Lung (tissue), 12 donors: ENCODE results near the gene MTHFD1. TPM values are rescaled to one million over a fixed set of nuclear protein-coding genes. Genes with fewer than 3 reads are reported as not detected.
A peak's percentile ranks its signal among the peaks of the same experiment; 100 is the strongest.

Experiments
- ATAC-seq: fragments of 200-7000 bp; cut with Tn5 transposase; one replicate; pipeline ENCODE4 v1.9.1; 2020; ENCODE audit warnings: moderate number of reproducible peaks; ENCODE audit not compliant: insufficient read depth, low FRiP score
- DNase-seq, 3 donors: peaks; one replicate each; pipeline ENCODE4 v3.0.0-alpha.2; 2013 to 2017
- H3K27ac ChIP-seq, 2 donors: one replicate each; pipeline ENCODE4 v1.5.1; 2013; ENCODE audit warnings: mild to moderate bottlenecking in 2 of 2, moderate library complexity in 2 of 2, control low read depth in 1 of 2, inconsistent platforms in 1 of 2, low read depth in 1 of 2, low read length in 1 of 2
- H3K27me3 ChIP-seq, 3 donors: one replicate each; pipeline ENCODE4 v1.5.1; 2013; ENCODE audit warnings: low read length in 2 of 3; ENCODE audit not compliant: control insufficient read depth in 3 of 3, insufficient read depth in 3 of 3
- H3K36me3 ChIP-seq, 4 donors: one replicate each; pipeline ENCODE4 v1.5.1; 2013; ENCODE audit warnings: low read length in 4 of 4, mild to moderate bottlenecking in 1 of 4, moderate library complexity in 1 of 4; ENCODE audit not compliant: control insufficient read depth in 4 of 4, insufficient read depth in 4 of 4
- H3K4me1 ChIP-seq, 5 donors: one replicate each; pipeline ENCODE4 v1.5.1; 2013; ENCODE audit warnings: low read length in 5 of 5, mild to moderate bottlenecking in 2 of 5, moderate library complexity in 1 of 5; ENCODE audit not compliant: control insufficient read depth in 5 of 5, insufficient read depth in 5 of 5
- H3K4me3 ChIP-seq: one replicate; pipeline ENCODE4 v1.5.1; 2013; ENCODE audit warnings: mild to moderate bottlenecking, control low read depth, moderate library complexity
- H3K9ac ChIP-seq, 2 donors: one replicate each; pipeline ENCODE4 v1.5.1; 2013; ENCODE audit warnings: low read length in 2 of 2, control low read depth in 1 of 2; ENCODE audit not compliant: insufficient read depth in 1 of 2
- H3K9me3 ChIP-seq, 4 donors: one replicate each; pipeline ENCODE4 v1.5.1; 2013; ENCODE audit warnings: low read length in 3 of 4, mild to moderate bottlenecking in 1 of 4, moderate library complexity in 1 of 4; ENCODE audit not compliant: control insufficient read depth in 4 of 4, insufficient read depth in 3 of 4
- WGBS, 2 donors: extraction: QIAGEN DNeasy Blood & Tissue Kit; methylation state at CpG; one replicate each; pipeline ENCODE4 v1.1.7; 2013; 5-methylcytosine and 5-hydroxymethylcytosine counted together
- polyA plus RNA-seq, 2 donors: library from polyadenylated mRNA; stranded (reverse); fragments of 200-250 nt; gene quantifications; one replicate each; pipeline ENCODE4 v1.2.1, GENCODE V29; 2013
- total RNA-seq, 2 donors: library from RNA; depleted of rRNA in 1 of 2; stranded (reverse); fragments of >200 nt in 1 of 2; gene quantifications; one replicate each; pipeline ENCODE4 v1.2.1, GENCODE V29; 2014 to 2021
- TF ChIP-seq, protein P1 (sequence below): IDR thresholded peaks from 2 replicates; pipeline ENCODE4 v1.5.1; 2012; ENCODE audit warnings: mild to moderate bottlenecking; ENCODE audit errors: control extremely low read depth, extremely low read depth
- donor health status: control.
- donor health status: control.
- donor health status: Bipolar disorder and iron deficiency.
- donor health status: healthy.
- donor health status: DM: yes; HTN: yes; CAD: no.

MTHFD1 gene
- total and polyA plus RNA-seq, 4 donors = 20.9 to 58.7 (median 29.1) TPM

DNA sequence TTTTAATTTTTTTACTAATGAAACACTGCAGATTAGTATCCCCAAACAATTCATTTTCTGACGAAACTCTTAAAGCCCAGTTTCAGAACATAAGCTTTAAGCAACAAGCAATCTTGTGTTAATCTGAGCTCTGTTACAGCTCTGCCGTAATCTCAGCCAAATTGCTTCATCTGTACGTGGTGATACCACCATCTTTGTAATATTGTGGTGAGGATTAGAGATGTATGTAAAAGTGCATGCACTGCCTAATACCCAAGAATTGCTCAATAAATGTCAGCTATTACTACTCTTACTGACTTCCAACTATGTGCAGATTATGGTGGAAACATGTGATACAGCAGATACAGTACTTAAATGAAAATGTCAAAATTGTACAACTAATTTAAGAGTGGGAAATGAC is 78.9 kb downstream of the MTHFD1 start:
- H3K4me1 ChIP-seq = peaks cover 0 to 36% (median 1%) of the 10 kb centered on the region in 5 donors
- WGBS, 2 donors = 50 to 67% methylated on average over 3 of the region's 3 CpGs
- no peak overlapping the region for H3K27ac ChIP-seq
- ATAC-seq = no peak
- H3K27me3 ChIP-seq = no peaks in the 10 kb centered on the region
- DNase-seq = no peak
- no peak overlapping the region for H3K9ac ChIP-seq
- peaks cover 0 to 6% (median 0%) of the 10 kb centered on the region in 4 donors for H3K36me3 ChIP-seq
- H3K4me3 ChIP-seq = no peak overlapping the region
- TF ChIP-seq, protein P1, sequence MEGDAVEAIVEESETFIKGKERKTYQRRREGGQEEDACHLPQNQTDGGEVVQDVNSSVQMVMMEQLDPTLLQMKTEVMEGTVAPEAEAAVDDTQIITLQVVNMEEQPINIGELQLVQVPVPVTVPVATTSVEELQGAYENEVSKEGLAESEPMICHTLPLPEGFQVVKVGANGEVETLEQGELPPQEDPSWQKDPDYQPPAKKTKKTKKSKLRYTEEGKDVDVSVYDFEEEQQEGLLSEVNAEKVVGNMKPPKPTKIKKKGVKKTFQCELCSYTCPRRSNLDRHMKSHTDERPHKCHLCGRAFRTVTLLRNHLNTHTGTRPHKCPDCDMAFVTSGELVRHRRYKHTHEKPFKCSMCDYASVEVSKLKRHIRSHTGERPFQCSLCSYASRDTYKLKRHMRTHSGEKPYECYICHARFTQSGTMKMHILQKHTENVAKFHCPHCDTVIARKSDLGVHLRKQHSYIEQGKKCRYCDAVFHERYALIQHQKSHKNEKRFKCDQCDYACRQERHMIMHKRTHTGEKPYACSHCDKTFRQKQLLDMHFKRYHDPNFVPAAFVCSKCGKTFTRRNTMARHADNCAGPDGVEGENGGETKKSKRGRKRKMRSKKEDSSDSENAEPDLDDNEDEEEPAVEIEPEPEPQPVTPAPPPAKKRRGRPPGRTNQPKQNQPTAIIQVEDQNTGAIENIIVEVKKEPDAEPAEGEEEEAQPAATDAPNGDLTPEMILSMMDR = no peak
- H3K9me3 ChIP-seq = no peaks in the 10 kb centered on the region

DNA sequence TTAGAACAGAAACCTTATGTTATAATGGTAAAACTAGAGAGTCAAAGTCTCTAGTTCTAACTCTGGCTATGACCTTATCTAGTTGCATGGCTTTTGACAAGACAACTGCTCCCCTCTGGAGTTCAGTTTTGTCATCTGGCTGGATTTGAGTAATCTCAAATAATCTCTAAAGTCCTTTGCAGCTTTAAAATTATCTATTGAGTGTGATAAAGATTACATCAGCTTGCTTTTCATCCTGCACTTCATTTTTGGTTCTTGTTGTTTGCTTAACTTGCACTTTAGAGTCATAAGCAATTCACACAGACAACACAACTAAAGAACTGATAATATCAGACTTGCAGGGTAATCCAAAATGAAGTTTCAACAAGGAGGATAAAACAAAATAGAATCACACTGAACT is 79.4 kb downstream of the MTHFD1 start:
- H3K4me3 ChIP-seq = no peak overlapping the region
- H3K27me3 ChIP-seq = no peaks in the 10 kb centered on the region
- no peak overlapping the region for H3K9ac ChIP-seq
- no peak overlapping the region for H3K27ac ChIP-seq
- H3K9me3 ChIP-seq = no peaks in the 10 kb centered on the region
- DNase-seq (peak in 2 of 3 donors; percentile 27 to 28), ATAC-seq (no peak)
- TF ChIP-seq, protein P1 = no peak
- peaks cover 0 to 36% (median 1%) of the 10 kb centered on the region in 5 donors for H3K4me1 ChIP-seq
- H3K36me3 ChIP-seq = peaks cover 0 to under 1% (median 0%) of the 10 kb centered on the region in 4 donors

DNA sequence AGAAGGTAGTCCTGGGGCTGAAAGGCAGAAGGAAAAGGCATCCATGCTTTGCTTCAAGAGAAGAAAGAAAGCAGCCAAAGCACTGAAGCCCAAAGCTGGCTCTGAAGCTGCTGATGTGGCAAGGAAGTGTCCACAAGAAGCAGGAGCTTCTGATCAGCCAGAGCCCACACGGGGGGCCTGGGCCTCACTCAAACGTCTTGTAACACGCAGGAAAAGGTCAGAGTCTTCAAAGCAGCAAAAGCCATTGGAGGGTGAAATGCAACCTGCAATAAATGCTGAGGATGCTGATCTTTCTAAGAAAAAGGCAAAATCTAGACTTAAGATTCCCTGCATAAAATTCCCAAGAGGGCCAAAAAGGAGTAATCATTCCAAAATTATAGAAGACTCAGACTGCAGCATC is 80.3 kb downstream of the MTHFD1 start:
- no peak for ATAC-seq
- 73 to 83% methylated on average over 3 of the region's 3 CpGs for WGBS, 2 donors
- H3K4me1 ChIP-seq = peaks cover 0 to 36% (median 1%) of the 10 kb centered on the region in 5 donors
- TF ChIP-seq, protein P1 = no peak
- H3K36me3 ChIP-seq = no peaks in the 10 kb centered on the region
- no peaks in the 10 kb centered on the region for H3K9me3 ChIP-seq
- no peak overlapping the region for H3K9ac ChIP-seq
- H3K27me3 ChIP-seq = no peaks in the 10 kb centered on the region
- DNase-seq = no peak
- H3K27ac ChIP-seq = no peak overlapping the region
- H3K4me3 ChIP-seq = no peak overlapping the region

DNA sequence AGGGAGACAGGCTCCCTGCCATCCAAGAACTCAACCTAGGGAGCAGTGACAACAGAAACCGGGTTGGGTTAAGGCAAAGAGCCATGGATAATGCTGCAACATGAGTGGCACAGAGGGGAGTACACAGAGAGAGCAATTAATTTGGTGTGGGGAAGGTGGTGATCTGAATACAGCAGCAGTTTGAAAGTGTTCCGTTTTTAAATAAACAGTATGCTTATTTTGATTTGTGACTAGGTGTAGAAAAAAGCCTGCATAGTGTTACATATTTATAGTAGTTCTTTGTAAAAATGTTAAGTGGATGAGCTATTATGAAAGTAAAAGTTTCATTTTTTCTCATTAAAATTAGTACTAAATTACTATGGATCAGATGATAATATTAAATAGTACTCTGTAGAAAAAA is 85.9 kb downstream of the MTHFD1 start:
- Histone ChIP-seq H3K9me3 (no peaks in the 10 kb centered on the region), H3K4me3 (no peak overlapping the region), H3K36me3 (peaks cover 0 to 2% (median 0%) of the 10 kb centered on the region in 4 donors), H3K9ac (no peak overlapping the region), H3K27me3 (no peaks in the 10 kb centered on the region), H3K27ac (no peak overlapping the region), H3K4me1 (peaks cover 0 to 10% (median 0%) of the 10 kb centered on the region in 5 donors)
- no peak for DNase-seq
- ATAC-seq = no peak
- WGBS, 2 donors = 71 to 81% methylated on average over 2 of the region's 2 CpGs
- TF ChIP-seq, protein P1 = no peak
